Activated CD8-positive, alpha-beta memory T cell treated with anti-CD3 and anti-CD28 coated beads, Interleukin-2, amount 50 U/mL, for 1 hour (primary cell): Measurements from ENCODE around the gene LRRC8C.

Experiments used
- DNase-seq: peaks from one replicate; pipeline ENCODE4 v3.0.0-alpha.2; 2020; ENCODE audit errors: extremely low read depth

The LRRC8C gene

GRCh38 chr1:89763649-89763986 is 130.7 kb downstream of the LRRC8C start:
- DNase-seq = no peak

GRCh38 chr1:89765774-89766173 is 132.9 kb downstream of the LRRC8C start:
- no peak for DNase-seq

GRCh38 chr1:89767618-89768017 is 134.7 kb downstream of the LRRC8C start:
- DNase-seq = no peak
